Rectal smooth muscle tissue (tissue), 1 donor: ENCODE data around the gene NBEA.

Experiments used
- H3K27ac ChIP-seq: one replicate; pipeline ENCODE4 v1.7.0; 2013; ENCODE audit warnings: low read depth, low read length, inconsistent platforms
- H3K27me3 ChIP-seq: one replicate; pipeline ENCODE4 v1.7.0; 2013; ENCODE audit warnings: low read length; ENCODE audit not compliant: control insufficient read depth, insufficient read depth
- H3K36me3 ChIP-seq: one replicate; pipeline ENCODE4 v1.7.0; 2013; ENCODE audit warnings: low read length; ENCODE audit not compliant: control insufficient read depth, insufficient read depth
- H3K4me1 ChIP-seq: one replicate; pipeline ENCODE4 v1.7.0; 2013; ENCODE audit warnings: low read length; ENCODE audit not compliant: control insufficient read depth, insufficient read depth
- H3K4me3 ChIP-seq: one replicate; pipeline ENCODE4 v1.7.0; 2013; ENCODE audit warnings: low read length
- H3K9ac ChIP-seq: one replicate; pipeline ENCODE4 v1.7.0; 2013; ENCODE audit warnings: low read length

Gene NBEA

DNA sequence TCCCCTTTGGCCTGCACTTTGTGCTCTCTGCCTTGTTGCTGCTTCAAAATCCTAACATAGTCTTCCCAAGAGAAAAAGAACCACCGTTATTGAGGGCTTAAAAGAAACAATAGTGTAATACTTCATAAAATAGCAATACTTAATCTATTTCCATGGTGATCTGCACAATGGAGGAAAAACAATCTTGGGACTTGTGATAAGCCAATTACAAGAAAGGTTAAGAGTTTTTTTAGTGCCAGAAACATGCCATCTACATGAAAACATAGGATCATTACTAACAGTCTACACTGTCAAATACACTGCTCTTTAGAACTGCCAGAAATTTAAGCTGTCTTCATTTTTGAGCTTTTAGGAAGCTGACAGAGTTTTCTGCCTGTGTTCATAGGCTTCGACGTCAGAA, 588.5 kb downstream of the NBEA start:
- H3K27me3 ChIP-seq, result no peaks in the 10 kb centered on the region
- no peak overlapping the region for H3K4me3 ChIP-seq
- H3K9ac ChIP-seq, result no peak overlapping the region
- H3K36me3 ChIP-seq, result no peaks in the 10 kb centered on the region
- H3K27ac ChIP-seq, result no peak overlapping the region
- no peaks in the 10 kb centered on the region for H3K4me1 ChIP-seq

DNA sequence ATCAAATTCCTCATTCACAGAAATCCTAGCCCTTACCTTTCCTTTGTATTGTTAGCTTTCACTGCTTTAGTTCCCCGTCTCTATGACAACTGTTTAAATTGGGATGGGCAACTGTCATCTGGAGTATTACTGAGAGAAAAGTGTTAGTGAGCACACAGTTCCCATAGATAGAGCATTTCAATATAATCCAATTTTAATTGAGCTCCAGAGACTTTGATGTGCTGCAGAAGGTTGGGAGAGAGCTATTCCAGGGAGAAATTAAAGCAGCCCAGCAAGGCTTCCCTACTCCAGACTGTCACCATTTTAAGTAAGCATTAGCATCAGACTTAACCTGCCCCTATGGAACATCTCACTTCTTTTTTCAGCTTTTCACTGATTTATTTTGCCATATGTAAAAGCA, 589.5 kb downstream of the NBEA start:
- H3K4me1 ChIP-seq, result no peaks in the 10 kb centered on the region
- H3K9ac ChIP-seq, result no peak overlapping the region
- no peaks in the 10 kb centered on the region for H3K36me3 ChIP-seq
- H3K27ac ChIP-seq, result no peak overlapping the region
- no peaks in the 10 kb centered on the region for H3K27me3 ChIP-seq
- no peak overlapping the region for H3K4me3 ChIP-seq

DNA sequence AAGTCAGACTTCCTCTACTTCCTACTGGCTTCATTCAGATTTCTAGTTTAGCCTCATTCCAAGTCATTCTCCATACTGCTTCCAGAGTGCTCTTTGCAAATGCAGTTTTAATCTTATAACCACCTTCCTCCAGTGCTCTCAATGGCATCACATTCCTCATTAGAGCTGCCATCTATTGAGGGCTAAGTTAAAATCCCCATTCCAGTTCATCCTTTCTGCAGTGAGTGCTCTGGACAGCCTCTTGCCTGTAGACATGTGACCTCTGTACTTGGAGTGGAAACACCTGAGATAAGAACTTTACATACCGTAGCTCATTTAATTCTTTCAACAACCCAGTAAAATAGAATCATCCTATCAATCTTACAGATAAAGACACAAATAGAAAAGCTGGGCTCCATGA, 592.3 kb downstream of the NBEA start:
- Histone ChIP-seq H3K27me3 (no peaks in the 10 kb centered on the region), H3K27ac (no peak overlapping the region), H3K4me1 (no peaks in the 10 kb centered on the region), H3K36me3 (no peaks in the 10 kb centered on the region), H3K4me3 (no peak overlapping the region), H3K9ac (no peak overlapping the region)

DNA sequence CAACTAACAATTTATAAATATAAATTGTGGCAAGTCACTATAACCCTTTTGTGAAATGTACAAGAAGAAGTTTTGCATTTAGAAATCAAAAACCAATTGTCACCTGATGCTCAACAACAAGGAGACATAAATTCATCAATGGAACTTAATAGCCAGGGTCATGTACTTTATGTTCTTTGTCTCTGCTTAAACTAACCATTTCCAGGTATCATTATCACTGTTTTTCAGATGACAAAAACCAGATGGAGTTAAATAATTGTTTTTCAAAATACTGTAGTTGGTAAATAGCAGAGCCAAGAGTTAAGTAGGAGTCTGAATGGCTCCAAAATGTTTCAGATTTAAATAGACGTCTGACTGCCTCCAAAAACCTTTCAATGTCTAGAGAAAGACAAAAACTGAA, 606.7 kb downstream of the NBEA start:
- Histone ChIP-seq H3K27me3 (no peaks in the 10 kb centered on the region), H3K27ac (no peak overlapping the region), H3K4me3 (no peak overlapping the region), H3K36me3 (no peaks in the 10 kb centered on the region), H3K4me1 (no peaks in the 10 kb centered on the region), H3K9ac (no peak overlapping the region)

DNA sequence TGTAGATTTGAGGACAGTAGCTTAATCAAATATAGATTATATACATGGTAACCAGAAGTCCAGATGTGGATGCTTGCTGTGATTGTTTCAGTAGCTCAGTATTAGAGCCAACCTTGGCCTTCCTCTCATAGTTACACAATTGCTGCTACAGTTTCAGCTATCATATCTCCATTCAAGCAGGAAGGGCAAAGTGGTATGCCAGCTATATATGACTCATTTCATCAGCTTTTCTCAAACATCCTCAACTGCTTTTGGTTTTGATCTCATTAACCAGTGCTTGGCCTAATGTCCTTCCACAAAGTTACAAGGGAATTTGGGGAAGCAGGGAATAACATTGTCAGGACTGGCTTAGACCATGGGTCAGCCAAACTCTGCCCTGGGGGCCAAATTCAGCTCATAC, 607.4 kb downstream of the NBEA start:
- H3K4me3 ChIP-seq, result no peak overlapping the region
- H3K27ac ChIP-seq, result no peak overlapping the region
- no peaks in the 10 kb centered on the region for H3K36me3 ChIP-seq
- H3K4me1 ChIP-seq, result no peaks in the 10 kb centered on the region
- H3K9ac ChIP-seq, result no peak overlapping the region
- no peaks in the 10 kb centered on the region for H3K27me3 ChIP-seq

DNA sequence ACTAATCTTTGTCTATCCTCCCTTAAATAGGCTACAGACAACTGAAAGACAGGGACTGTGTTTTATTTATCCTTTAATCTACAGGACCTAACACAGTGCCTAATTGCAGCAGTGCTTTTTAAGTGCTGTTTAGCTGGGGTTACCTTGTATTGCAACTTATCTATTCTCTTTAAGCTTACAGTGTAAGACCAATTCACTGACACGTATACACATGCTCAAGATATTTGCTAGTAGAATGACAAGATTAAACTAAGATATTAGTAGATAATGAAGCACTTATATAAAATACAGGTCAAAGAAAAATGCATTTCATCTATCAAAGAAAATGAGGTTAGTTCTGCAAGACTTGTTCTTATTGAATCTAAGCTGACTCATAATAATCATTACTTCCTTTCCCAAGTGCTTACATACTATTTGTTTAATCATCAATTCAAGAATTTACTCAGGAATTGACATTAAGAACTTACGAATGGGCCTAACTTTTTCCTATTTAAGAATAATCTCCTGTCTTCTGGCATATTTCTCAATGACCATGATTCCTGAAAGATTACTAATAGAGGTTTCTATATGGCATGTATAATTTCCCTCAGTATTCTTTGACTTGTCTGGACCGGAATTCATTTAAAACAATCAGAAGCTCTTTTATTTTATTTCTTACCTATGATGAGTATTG, 610.2 kb downstream of the NBEA start:
- Histone ChIP-seq H3K9ac (no peak overlapping the region), H3K4me1 (no peaks in the 10 kb centered on the region), H3K36me3 (no peaks in the 10 kb centered on the region), H3K4me3 (no peak overlapping the region), H3K27me3 (no peaks in the 10 kb centered on the region), H3K27ac (no peak overlapping the region)

DNA sequence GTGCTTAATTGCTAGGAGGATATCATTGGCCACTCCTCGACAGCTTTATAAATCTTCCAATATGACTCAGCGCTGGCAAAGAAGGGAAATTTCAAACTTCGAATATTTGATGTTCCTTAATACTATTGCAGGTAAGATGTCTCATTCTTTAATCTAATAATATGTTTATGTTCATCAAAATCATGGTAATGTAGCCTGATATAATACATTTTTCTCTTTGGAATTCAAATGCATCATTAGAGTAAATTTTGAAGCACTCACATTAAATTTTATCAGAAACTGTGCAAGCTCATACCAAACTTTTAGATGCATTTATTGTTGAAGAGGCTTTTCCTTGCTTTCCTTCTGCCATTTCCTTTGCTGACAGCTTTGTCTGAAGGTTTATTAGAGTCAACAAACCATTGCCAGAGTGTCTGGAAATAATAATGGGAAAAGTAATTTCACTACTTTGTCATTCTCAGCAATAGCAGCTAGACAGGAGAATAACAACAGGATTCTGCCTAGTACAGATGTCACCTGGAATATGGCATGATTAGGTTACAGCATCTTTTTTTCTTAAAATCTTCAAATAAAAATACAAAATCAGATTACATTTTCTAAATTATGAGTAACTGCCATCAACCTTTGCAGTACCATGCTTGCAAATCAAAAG, 613.0 kb downstream of the NBEA start:
- no peak overlapping the region for H3K4me3 ChIP-seq

DNA sequence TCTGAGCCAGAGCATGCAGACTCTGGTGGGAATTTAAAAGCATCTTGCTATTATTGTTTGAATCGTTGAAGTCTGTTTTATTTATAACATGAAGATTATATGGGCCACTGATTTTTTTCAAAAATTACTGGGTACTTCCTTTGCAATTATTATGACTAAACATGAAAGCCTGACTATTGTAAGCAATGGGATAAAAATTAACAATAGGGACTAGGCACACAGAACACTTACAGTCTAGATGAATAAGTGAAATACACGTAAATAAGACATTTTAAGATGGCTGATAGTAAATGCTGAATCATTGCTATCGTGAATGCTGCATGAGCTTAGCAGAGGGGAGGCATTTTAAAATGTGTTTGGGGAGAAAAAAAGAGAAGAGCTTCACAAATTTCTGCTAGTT, 615.4 kb downstream of the NBEA start:
- Histone ChIP-seq H3K27me3 (no peaks in the 10 kb centered on the region), H3K4me1 (no peaks in the 10 kb centered on the region), H3K9ac (no peak overlapping the region), H3K4me3 (no peak overlapping the region), H3K27ac (no peak overlapping the region), H3K36me3 (no peaks in the 10 kb centered on the region)

More for the DNA sequence above, 613.0 kb downstream of the NBEA start:
- no peaks in the 10 kb centered on the region for H3K27me3 ChIP-seq
- no peak overlapping the region for H3K27ac ChIP-seq
- no peak overlapping the region for H3K9ac ChIP-seq
- no peaks in the 10 kb centered on the region for H3K4me1 ChIP-seq
- H3K36me3 ChIP-seq, result no peaks in the 10 kb centered on the region

DNA sequence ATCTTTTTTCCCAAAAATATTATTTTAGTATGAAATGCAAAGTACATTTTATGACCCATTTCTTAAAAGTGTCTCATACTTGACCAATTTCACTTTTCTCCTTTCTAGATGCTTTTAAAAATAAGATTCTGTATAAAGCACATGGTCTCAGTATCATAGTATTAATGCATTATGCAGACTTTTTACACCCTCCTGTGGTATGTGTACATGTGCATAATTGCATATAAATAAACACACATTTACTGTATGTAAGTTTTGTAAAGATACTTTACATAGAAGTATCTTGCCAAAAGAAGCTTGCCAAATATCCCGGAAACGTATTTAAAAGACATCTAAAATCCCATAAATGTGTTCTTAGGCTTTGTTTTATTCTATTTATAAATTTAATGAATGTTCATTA, 619.5 kb downstream of the NBEA start:
- H3K27ac ChIP-seq, result no peak overlapping the region
- no peaks in the 10 kb centered on the region for H3K27me3 ChIP-seq
- H3K4me3 ChIP-seq, result no peak overlapping the region
- no peaks in the 10 kb centered on the region for H3K4me1 ChIP-seq
- H3K9ac ChIP-seq, result no peak overlapping the region
- no peaks in the 10 kb centered on the region for H3K36me3 ChIP-seq

DNA sequence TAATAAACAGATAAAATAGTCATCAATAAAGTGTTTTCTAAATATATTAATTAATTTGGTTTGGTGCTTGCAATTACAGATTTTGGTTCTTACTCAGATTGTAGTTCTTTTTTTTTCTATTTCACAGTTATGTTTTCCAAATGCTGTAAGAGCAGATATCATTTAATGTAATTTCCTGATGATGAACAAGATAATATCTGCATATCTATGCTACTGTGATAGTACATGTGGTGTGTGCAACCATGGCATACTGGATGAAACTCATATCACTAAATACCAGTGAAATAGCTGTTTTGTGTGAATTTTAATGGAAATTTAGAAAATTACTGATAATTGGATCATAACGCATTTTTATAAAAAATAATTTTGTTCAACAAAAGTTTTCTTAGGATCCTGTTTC, 623.2 kb downstream of the NBEA start:
- H3K4me3 ChIP-seq, result no peak overlapping the region
- H3K4me1 ChIP-seq, result no peaks in the 10 kb centered on the region
- H3K36me3 ChIP-seq, result peaks cover 2% of the 10 kb centered on the region
- H3K9ac ChIP-seq, result no peak overlapping the region
- H3K27ac ChIP-seq, result no peak overlapping the region
- H3K27me3 ChIP-seq, result no peaks in the 10 kb centered on the region

DNA sequence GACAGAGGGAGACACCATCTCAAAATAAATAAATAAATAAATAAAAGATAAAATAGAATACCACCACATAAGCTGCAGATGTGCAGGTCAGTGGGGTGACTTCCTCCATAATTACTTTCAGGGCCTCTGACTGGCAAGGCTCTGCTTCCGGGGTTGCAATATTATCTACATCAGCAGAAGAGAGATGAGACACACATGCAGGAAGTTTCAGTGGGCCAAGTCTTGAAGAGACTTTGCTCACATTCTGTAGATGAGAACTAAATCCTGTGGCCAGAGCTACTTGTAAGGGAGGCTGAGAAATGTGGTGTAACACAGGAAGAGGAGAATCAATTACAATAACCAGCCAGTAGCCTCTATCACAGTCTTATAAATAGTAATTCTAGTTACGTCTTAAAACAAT, 624.3 kb downstream of the NBEA start:
- Histone ChIP-seq H3K27me3 (no peaks in the 10 kb centered on the region), H3K27ac (no peak overlapping the region), H3K4me1 (no peaks in the 10 kb centered on the region), H3K9ac (no peak overlapping the region), H3K4me3 (no peak overlapping the region), H3K36me3 (peaks cover 2% of the 10 kb centered on the region)

DNA sequence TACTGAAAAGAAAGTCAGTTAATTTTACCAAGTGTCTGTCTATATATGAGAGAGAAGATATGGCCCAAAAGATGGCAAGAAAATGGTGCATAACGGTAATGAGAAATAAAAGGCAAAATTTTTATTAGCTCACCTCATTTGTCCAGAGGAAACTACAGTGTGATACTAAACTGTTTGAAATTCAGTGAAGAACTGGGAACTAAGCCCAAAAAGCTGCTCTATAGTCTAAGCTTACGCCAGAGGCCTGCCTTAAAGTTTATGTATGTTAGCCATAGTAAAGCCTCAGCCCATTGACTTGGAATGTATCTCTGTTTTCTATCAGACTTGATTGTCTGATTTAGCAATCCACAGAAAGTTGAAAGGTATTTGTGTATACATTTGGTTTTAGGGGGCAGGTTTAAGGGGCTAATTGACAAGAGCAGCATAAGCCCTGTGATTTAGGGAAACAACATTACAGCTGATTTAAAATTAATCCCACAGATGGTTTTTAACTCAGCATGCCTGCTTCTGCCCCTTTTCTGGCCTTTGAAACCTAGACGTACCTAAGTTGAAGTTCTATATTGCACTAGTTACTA, 625.4 kb downstream of the NBEA start:
- H3K27me3 ChIP-seq, result no peaks in the 10 kb centered on the region
- H3K4me3 ChIP-seq, result no peak overlapping the region
- H3K4me1 ChIP-seq, result no peaks in the 10 kb centered on the region
- no peak overlapping the region for H3K9ac ChIP-seq
- H3K27ac ChIP-seq, result no peak overlapping the region
- peaks cover 2% of the 10 kb centered on the region for H3K36me3 ChIP-seq

DNA sequence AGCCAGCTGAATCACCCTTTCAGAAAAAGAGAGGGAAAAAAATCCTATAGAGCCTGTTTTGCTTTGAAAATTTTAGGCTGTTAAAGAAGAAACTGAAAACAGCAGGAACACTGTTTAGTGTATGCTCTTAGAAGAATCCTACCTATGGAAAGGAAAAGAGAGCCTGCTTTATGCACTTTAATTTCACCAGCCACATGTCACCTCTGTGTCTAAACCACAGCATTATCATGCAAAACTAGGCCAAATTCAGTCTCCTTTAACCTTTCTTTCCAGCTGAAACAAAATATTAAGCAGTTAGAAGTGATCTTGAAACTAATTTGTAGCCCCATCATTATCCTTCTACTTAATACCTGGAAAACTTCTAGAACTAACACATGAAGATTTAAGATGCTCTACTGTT, 631.6 kb downstream of the NBEA start:
- H3K4me3 ChIP-seq, result no peak overlapping the region
- H3K4me1 ChIP-seq, result no peaks in the 10 kb centered on the region
- no peaks in the 10 kb centered on the region for H3K27me3 ChIP-seq
- H3K9ac ChIP-seq, result no peak overlapping the region
- H3K27ac ChIP-seq, result no peak overlapping the region
- H3K36me3 ChIP-seq, result no peaks in the 10 kb centered on the region
